ENCODE data around the gene TNP2.

The TNP2 gene

DNA sequence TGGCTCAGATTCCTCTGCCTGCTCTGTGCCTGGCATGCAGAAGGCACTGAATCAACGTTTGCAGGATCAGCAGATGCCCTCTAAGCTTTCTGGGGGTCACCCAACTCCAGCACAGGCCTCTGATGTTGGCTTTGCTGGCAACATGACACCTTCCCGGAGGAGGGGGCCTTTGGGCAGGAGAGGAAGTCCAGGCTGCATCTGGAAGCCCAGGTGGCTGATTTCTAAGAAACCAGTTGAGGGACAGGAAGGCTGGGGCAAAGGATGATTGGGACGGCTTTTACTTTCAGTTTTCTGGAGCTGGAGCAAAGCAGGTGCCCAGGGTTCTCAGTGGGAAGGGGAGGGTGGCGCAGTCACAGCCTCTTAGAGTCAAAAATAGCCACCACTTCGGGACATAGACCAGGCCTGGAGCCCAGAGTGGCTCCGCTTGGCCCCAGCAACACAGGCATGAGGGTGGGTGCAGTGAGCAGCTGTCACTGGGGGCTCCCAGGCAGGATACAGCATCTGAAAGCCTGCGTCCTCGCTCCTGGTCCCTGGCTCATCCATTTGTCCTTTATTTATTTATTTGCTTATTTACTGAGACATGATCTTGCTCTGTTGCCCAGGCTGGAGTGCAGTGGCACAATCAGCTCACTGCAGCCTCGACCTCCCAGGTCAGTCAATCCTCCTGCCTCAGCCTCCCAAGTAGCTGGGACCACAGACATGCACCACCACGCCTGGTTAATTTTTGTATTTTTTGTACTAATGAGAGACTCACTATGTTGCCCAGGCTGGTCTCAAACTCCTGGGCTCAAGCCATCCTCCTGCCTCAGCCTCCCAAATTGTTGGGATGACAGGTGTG lies 28.3 kb downstream of the TNP2 start:
- no peak for TF ChIP-seq CTCF (conservative IDR thresholded peaks at IDR 0.05; ENCODE audit: low read depth)
- ChIA-PET POLR2A (ENCODE audit: low non-redundant PET) (no interaction called here), CTCF (no interaction called here)
- H3K27ac ChIP-seq, result no peak overlapping the region
- DNase-seq (ENCODE audit: low spot score), result no peak

GRCh38 chr16:11239644-11240632 lies 29.2 kb downstream of the TNP2 start:
- no peak overlapping the region for H3K27ac ChIP-seq
- CTCF ChIA-PET, result interaction anchor here (0.7 kb wide), 1 partner anchor 146 kb away, joined by 11 read pairs; no protein-coding TSS in a partner anchor
- TF ChIP-seq CTCF (conservative IDR thresholded peaks at IDR 0.05; ENCODE audit: low read depth), result no peak
- DNase-seq (ENCODE audit: low spot score), result no peak
- POLR2A ChIA-PET (ENCODE audit: low non-redundant PET), result no interaction called here

DNA sequence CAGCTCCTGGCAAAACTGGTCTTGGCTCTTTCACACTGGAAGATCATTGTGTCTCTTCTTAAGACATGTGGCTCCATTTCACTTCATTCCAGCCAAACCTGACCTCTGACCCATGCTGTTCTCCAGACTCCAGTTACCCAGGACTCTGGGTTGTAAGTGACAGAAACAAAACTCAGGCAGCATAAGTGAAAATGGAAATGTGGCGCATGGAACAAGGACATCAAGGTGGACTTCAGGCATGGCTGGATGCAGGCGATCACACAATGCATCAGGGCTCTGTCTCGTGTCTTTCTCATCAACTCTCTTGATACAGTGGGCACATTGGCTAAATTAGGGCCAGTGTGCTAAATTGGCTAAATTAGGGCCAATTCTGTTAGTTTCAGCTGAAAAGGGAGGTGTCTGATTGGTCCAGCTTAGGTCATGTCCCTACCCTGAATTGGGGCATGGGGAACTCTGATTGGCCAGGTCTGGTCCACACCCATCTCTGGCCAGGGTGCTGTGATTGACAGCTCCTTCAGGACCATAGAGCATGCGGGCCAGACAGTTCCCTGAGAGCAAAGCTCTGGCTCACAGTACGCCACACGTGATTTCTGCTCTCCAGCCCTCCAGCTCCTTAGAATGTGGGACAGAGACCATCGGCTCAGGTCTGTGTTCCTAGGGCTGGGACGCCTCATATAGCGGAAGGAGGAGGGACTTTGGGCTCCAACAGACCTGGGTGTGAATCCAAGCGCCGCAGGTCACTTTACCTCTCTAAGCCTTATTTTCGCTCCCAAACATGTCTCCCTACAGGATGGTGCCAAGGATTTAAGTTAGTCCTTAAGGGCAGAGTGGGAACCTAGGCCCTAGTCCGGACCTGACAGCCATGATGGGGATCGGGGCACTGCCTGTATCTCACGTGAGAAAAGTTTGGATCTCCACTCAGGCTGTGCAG lies 30.6 kb downstream of the TNP2 start:
- DNase-seq (ENCODE audit: low spot score), result no peak
- H3K27ac ChIP-seq, result no peak overlapping the region
- POLR2A ChIA-PET (ENCODE audit: low non-redundant PET), result no interaction called here
- no peak for TF ChIP-seq CTCF (conservative IDR thresholded peaks at IDR 0.05; ENCODE audit: low read depth)
- CTCF ChIA-PET, result interaction anchor here (0.5 kb wide), 1 partner anchor 658 kb away, joined by 4 read pairs; the partner anchor contains the start of gene EMP2

GRCh38 chr16:11236461-11237254 lies 32.5 kb downstream of the TNP2 start:
- ChIA-PET POLR2A (ENCODE audit: low non-redundant PET) (no interaction called here), CTCF (interaction anchor here (0.5 kb wide), 1 partner anchor 715 kb away, joined by 3 read pairs; no protein-coding TSS in a partner anchor)
- no peak overlapping the region for H3K27ac ChIP-seq
- DNase-seq (ENCODE audit: low spot score), result no peak
- TF ChIP-seq CTCF (conservative IDR thresholded peaks at IDR 0.05; ENCODE audit: low read depth), result no peak

GRCh38 chr16:11235703-11235991 lies 33.5 kb downstream of the TNP2 start:
- DNase-seq (ENCODE audit: low spot score), result no peak
- no peak for TF ChIP-seq CTCF (conservative IDR thresholded peaks at IDR 0.05; ENCODE audit: low read depth)
- H3K27ac ChIP-seq, result no peak overlapping the region
- ChIA-PET POLR2A (ENCODE audit: low non-redundant PET) (no interaction called here), CTCF (interaction anchor here (0.5 kb wide), 1 partner anchor 714 kb away, joined by 3 read pairs; no protein-coding TSS in a partner anchor)
